CD4-positive, CD25-positive, alpha-beta regulatory T cell (primary cell): Measurements from ENCODE around the gene ZNF365. TPM values are rescaled to one million over a fixed set of nuclear protein-coding genes. Genes with fewer than 3 reads are reported as not detected.
"Not testable (repeated sequence)": the region's sequence is repeated elsewhere in the genome, so short reads cannot be mapped to it uniquely, and the experiment has no call there.

ENCODE experiments used
- ATAC-seq, 2 donors: fragments of 150-1000 bp; cut with Tn5 transposase; one replicate each; pipeline ENCODE4 v1.10.0; 2021; ENCODE audit warnings: low read depth in 2 of 2, moderate number of reproducible peaks in 2 of 2, moderate library complexity in 1 of 2
- DNase-seq, 3 donors: peaks; one replicate each; pipeline versions ENCODE4 v3.0.0 to v3.0.0-alpha.2; 2012 to 2022; ENCODE audit warnings: mixed read lengths in 1 of 3
- H3K27ac ChIP-seq: one replicate; pipeline ENCODE4 v1.7.0; 2013; ENCODE audit warnings: mild to moderate bottlenecking, low read length; ENCODE audit not compliant: insufficient read depth, poor library complexity, severe bottlenecking
- H3K27me3 ChIP-seq: one replicate; pipeline ENCODE4 v1.7.0; 2013; ENCODE audit warnings: low read length; ENCODE audit not compliant: control insufficient read depth, insufficient read depth
- H3K36me3 ChIP-seq: one replicate; pipeline ENCODE4 v1.7.0; 2013; ENCODE audit warnings: mild to moderate bottlenecking, low read length, moderate library complexity; ENCODE audit not compliant: control insufficient read depth, insufficient read depth
- H3K4me1 ChIP-seq: 2 replicates; pipeline ENCODE4 v1.7.0; 2013; ENCODE audit warnings: mild to moderate bottlenecking, low read length; ENCODE audit not compliant: insufficient read depth, control insufficient read depth, poor library complexity, severe bottlenecking
- H3K4me3 ChIP-seq: one replicate; pipeline ENCODE4 v1.7.0; 2013; ENCODE audit warnings: low read depth, mild to moderate bottlenecking, low read length, moderate library complexity
- H3K9me3 ChIP-seq, 2 experiments: 1 replicate in 1 of 2; 2 replicates in 1 of 2; pipeline ENCODE4 v1.7.0; 2013; ENCODE audit warnings: low read length in 2 of 2, mild to moderate bottlenecking in 1 of 2, moderate library complexity in 1 of 2; ENCODE audit not compliant: control insufficient read depth in 2 of 2
- H3K27ac Mint-ChIP-seq, 3 donors: one replicate each; pipeline ENCODE4 v1.8.0; 2020 to 2022; ENCODE audit warnings: mild to moderate bottlenecking in 3 of 3, mixed read lengths in 3 of 3, moderate library complexity in 2 of 3
- H3K27me3 Mint-ChIP-seq: one replicate; pipeline ENCODE4 v1.8.0; 2022; ENCODE audit warnings: mild to moderate bottlenecking, mixed read lengths
- H3K36me3 Mint-ChIP-seq: one replicate; pipeline ENCODE4 v1.8.0; 2020; ENCODE audit warnings: mixed read lengths
- H3K4me1 Mint-ChIP-seq, 4 donors: one replicate each; pipeline ENCODE4 v1.8.0; 2020 to 2022; ENCODE audit warnings: mixed read lengths in 4 of 4, mild to moderate bottlenecking in 1 of 4
- H3K4me3 Mint-ChIP-seq, 4 donors: one replicate each; pipeline ENCODE4 v1.8.0; 2020 to 2022; ENCODE audit warnings: mild to moderate bottlenecking in 4 of 4, mixed read lengths in 4 of 4, moderate library complexity in 3 of 4
- H3K9me3 Mint-ChIP-seq, 7 donors: one replicate each; pipeline ENCODE4 v1.8.0; 2020 to 2022; ENCODE audit warnings: mixed read lengths in 7 of 7, mild to moderate bottlenecking in 3 of 7, moderate library complexity in 2 of 7
- polyA plus RNA-seq, 4 donors: library from polyadenylated mRNA; unstranded; fragments of 300-500 nt; fragmentation: Illumina TruSeq; gene quantifications; one replicate each; pipeline ENCODE4 v1.2.3, GENCODE V29; 2021
- total RNA-seq: library from RNA; stranded (reverse); gene quantifications from one replicate; pipeline ENCODE4 v1.2.3, GENCODE V29; 2022

Gene ZNF365
- total and polyA plus RNA-seq, 5 donors from 2014 or later: 6.2 to 13.8 (median 7.2) TPM

DNA sequence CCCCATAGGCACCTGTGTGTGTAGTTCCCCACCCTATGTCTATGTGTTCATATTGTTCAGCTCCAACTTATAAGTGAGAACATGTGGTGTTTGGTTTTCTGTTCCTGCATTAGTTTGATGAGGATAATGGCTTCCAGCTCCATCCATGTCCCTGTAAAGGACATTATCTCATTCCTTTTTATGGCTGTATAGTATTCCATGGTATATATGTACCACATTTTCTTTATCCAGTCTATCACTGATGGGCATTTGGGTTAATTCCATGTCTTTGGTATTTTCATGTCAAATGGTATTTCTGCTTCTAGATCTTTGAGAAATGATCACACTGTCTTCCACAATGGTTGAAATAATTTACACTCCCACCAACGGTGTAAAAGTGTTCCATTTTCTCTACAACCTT, 36.4 kb downstream of the ZNF365 start:
- not testable (repeated sequence) for H3K36me3 Mint-ChIP-seq, ATAC-seq, H3K27me3 ChIP-seq, H3K27me3 Mint-ChIP-seq, DNase-seq, H3K4me3 ChIP-seq, H3K27ac ChIP-seq, H3K4me1 Mint-ChIP-seq, H3K27ac Mint-ChIP-seq, H3K4me3 Mint-ChIP-seq, H3K36me3 ChIP-seq, H3K4me1 ChIP-seq, H3K9me3 ChIP-seq
- H3K9me3 Mint-ChIP-seq: peaks cover 7 to 41% (median 13%) of the 10 kb centered on the region in 7 donors

DNA sequence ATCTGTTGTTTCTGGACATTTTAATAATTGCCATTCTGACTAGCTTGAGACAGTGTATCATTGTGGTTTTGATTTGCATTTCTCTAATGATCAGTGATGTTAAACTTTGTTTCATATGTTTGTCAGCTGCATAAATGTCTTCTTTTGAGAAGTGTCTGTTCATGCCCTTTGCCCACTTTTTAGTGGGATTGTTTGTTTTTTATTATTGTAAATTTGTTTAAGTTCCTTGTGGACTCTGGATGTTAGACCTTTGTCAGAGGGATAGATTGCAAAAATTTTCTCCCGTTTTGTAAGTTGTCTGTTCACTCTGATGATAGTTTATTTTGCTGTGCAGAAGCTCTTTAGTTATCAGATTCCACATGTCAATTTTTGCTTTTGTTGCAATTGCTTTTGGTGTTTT, 36.8 kb downstream of the ZNF365 start:
- H3K9me3 Mint-ChIP-seq: peaks cover 7 to 41% (median 13%) of the 10 kb centered on the region in 7 donors

GRCh38 chr10:62413048-62413447, 38.9 kb downstream of the ZNF365 start:
- peaks cover 3 to 32% (median 11%) of the 10 kb centered on the region in 7 donors for H3K9me3 Mint-ChIP-seq
- no peak overlapping the region for H3K4me3 ChIP-seq
- peaks cover 6% of the 10 kb centered on the region for H3K36me3 Mint-ChIP-seq
- no peak overlapping the region for H3K27ac ChIP-seq
- H3K4me1 ChIP-seq: no peaks in the 10 kb centered on the region
- no peak for DNase-seq
- no peak overlapping the region for H3K4me3 Mint-ChIP-seq
- no peaks in the 10 kb centered on the region for H3K27me3 ChIP-seq
- no peaks in the 10 kb centered on the region for H3K36me3 ChIP-seq
- H3K27me3 Mint-ChIP-seq: peaks cover 15% of the 10 kb centered on the region
- H3K4me1 Mint-ChIP-seq: no peaks in the 10 kb centered on the region
- ATAC-seq: no peak
- H3K27ac Mint-ChIP-seq: peak overlapping the region in 1 of 3 donors; percentile 41
- peaks cover 0 to 3% of the 10 kb centered on the region in 2 experiments for H3K9me3 ChIP-seq

More for the DNA sequence above, 36.8 kb downstream of the ZNF365 start:
- H3K4me3 Mint-ChIP-seq, DNase-seq, H3K36me3 ChIP-seq, H3K9me3 ChIP-seq, H3K4me1 Mint-ChIP-seq, H3K36me3 Mint-ChIP-seq, H3K27me3 Mint-ChIP-seq, H3K4me1 ChIP-seq, H3K4me3 ChIP-seq, H3K27ac ChIP-seq, ATAC-seq, H3K27me3 ChIP-seq, H3K27ac Mint-ChIP-seq: not testable (repeated sequence)

- H3K27me3 ChIP-seq: no peaks in the 10 kb centered on the region
- H3K9me3 ChIP-seq: peaks cover 0 to 3% of the 10 kb centered on the region in 2 experiments
- DNase-seq (no peak), ATAC-seq (no peak)
- no peaks in the 10 kb centered on the region for H3K4me1 Mint-ChIP-seq
- H3K4me3 ChIP-seq: no peak overlapping the region
- no peak overlapping the region for H3K27ac ChIP-seq
- H3K4me1 ChIP-seq: no peaks in the 10 kb centered on the region
- no peaks in the 10 kb centered on the region for H3K36me3 ChIP-seq
- peaks cover 15% of the 10 kb centered on the region for H3K27me3 Mint-ChIP-seq
- H3K36me3 Mint-ChIP-seq: peaks cover 3% of the 10 kb centered on the region
- H3K9me3 Mint-ChIP-seq: peaks cover 3 to 26% (median 10%) of the 10 kb centered on the region in 7 donors
- no peak overlapping the region for H3K27ac Mint-ChIP-seq
- no peak overlapping the region for H3K4me3 Mint-ChIP-seq
Observed at GRCh38 chr10:62413652-62414051, 39.5 kb downstream of the ZNF365 start.

- no peaks in the 10 kb centered on the region for H3K27me3 ChIP-seq
- no peak overlapping the region for H3K27ac ChIP-seq
- H3K4me1 Mint-ChIP-seq: no peaks in the 10 kb centered on the region
- peaks cover 15% of the 10 kb centered on the region for H3K27me3 Mint-ChIP-seq
- no peaks in the 10 kb centered on the region for H3K36me3 ChIP-seq
- peak in 2 of 3 donors; percentile 6 to 10 for DNase-seq
- H3K4me1 ChIP-seq: no peaks in the 10 kb centered on the region
- H3K36me3 Mint-ChIP-seq: peaks cover 3% of the 10 kb centered on the region
- H3K4me3 ChIP-seq: no peak overlapping the region
- peaks cover 0 to 3% of the 10 kb centered on the region in 2 experiments for H3K9me3 ChIP-seq
- H3K27ac Mint-ChIP-seq: no peak overlapping the region
- H3K4me3 Mint-ChIP-seq: no peak overlapping the region
- H3K9me3 Mint-ChIP-seq: peaks cover 3 to 24% (median 9%) of the 10 kb centered on the region in 7 donors
- no peak for ATAC-seq
Observed at GRCh38 chr10:62414359-62414758, 40.2 kb downstream of the ZNF365 start.

DNA sequence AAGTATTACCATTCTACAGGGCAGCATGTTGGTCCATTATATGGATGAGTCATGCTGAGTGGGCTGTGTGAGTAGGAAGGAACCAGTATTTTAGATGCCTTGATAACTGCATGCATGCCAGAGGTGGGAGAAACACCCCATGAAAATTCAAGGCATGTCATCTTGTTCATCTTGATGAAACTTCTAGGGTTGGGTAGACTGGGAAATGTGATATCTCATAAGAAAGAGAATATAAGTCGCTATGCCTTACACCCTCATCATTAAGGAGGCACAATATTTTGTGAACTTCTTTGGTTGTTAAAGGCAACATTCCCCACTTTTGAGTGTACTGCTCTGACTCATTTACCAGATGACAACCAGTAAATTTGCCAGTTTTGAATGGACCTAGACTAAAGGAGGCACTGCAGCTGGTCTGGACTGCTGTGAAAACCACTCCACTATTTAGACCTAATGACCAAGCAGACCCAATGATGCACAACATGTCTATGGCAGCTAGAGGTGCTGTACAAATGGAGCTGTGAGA, 48.0 kb downstream of the ZNF365 start:
- no peak overlapping the region for H3K27ac ChIP-seq
- H3K4me3 ChIP-seq: no peak overlapping the region
- H3K4me1 ChIP-seq: no peaks in the 10 kb centered on the region
- H3K4me3 Mint-ChIP-seq: no peak overlapping the region
- H3K36me3 Mint-ChIP-seq: no peaks in the 10 kb centered on the region
- H3K27me3 ChIP-seq: no peaks in the 10 kb centered on the region
- H3K4me1 Mint-ChIP-seq: peaks cover 0 to 3% (median 0%) of the 10 kb centered on the region in 4 donors
- DNase-seq (no peak), ATAC-seq (no peak)
- no peaks in the 10 kb centered on the region for H3K9me3 Mint-ChIP-seq
- no peak overlapping the region for H3K27ac Mint-ChIP-seq
- H3K36me3 ChIP-seq: no peaks in the 10 kb centered on the region
- peaks cover 5% of the 10 kb centered on the region for H3K27me3 Mint-ChIP-seq
- H3K9me3 ChIP-seq: no peaks in the 10 kb centered on the region

DNA sequence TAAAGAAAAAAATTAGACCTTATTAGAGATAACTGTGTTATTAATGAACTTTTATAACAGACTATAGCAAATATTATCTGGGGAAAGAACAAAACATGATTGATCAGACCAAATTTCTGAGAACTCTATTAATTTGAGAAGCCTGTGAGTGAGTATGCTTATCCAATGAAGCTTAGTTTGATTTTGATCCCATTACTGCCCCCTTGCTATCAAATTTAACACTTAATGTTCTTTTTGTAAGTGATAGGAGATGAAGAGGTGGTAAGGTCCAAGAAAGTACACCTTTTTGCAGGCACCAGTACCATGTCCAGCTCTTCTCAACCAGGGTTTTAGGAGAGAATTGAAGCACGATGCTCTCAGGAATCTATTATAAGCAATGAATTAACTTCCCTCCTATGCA, 49.9 kb downstream of the ZNF365 start:
- H3K36me3 ChIP-seq: peaks cover 5% of the 10 kb centered on the region
- no peak overlapping the region for H3K4me3 ChIP-seq
- Mint-ChIP-seq H3K36me3 (no peaks in the 10 kb centered on the region), H3K4me1 (peaks cover 0 to 3% (median 0%) of the 10 kb centered on the region in 4 donors), H3K4me3 (no peak overlapping the region), H3K9me3 (peaks cover 0 to 8% (median 2%) of the 10 kb centered on the region in 7 donors), H3K27ac (no peak overlapping the region), H3K27me3 (no peaks in the 10 kb centered on the region)
- DNase-seq (peak in 2 of 3 donors; percentile 6 to 32), ATAC-seq (no peak)
- H3K4me1 ChIP-seq: no peaks in the 10 kb centered on the region
- no peaks in the 10 kb centered on the region for H3K27me3 ChIP-seq
- H3K9me3 ChIP-seq: no peaks in the 10 kb centered on the region
- H3K27ac ChIP-seq: no peak overlapping the region

GRCh38 chr10:62426086-62426485, 51.9 kb downstream of the ZNF365 start:
- Mint-ChIP-seq H3K36me3 (no peaks in the 10 kb centered on the region), H3K27me3 (no peaks in the 10 kb centered on the region), H3K27ac (no peak overlapping the region), H3K4me3 (no peak overlapping the region), H3K4me1 (peaks cover 0 to 5% (median 2%) of the 10 kb centered on the region in 4 donors), H3K9me3 (peaks cover 0 to 8% (median 5%) of the 10 kb centered on the region in 7 donors)
- ATAC-seq: no peak
- no peaks in the 10 kb centered on the region for H3K9me3 ChIP-seq
- H3K4me1 ChIP-seq: no peaks in the 10 kb centered on the region
- peaks cover 5% of the 10 kb centered on the region for H3K36me3 ChIP-seq
- H3K4me3 ChIP-seq: no peak overlapping the region
- H3K27ac ChIP-seq: no peak overlapping the region
- no peaks in the 10 kb centered on the region for H3K27me3 ChIP-seq
- DNase-seq: peak in 1 of 3 donors; percentile 8
